NCI-H1930 (cell line): ENCODE data around the gene MYCBPAP.

ENCODE experiments used
- DNase-seq, 2 experiments: peaks; one replicate each; lab custom pipeline; 2025; lab: John Stamatoyannopoulos, UW

Gene MYCBPAP

GRCh38 chr17:50507871-50508572 lies at the start of gene MYCBPAP:
Gene MYCBPAP (plus strand): TSS chr17:50508439. CDS start chr17:50508675, 236 bp downstream.
- peak; percentile 86 to 90 for DNase-seq

- DNase-seq = no peak
Measured at GRCh38 chr17:50458701-50459676, 49.2 kb upstream of the MYCBPAP start.

GRCh38 chr17:50459756-50460155 lies 48.5 kb upstream of the MYCBPAP start:
- DNase-seq = no peak

GRCh38 chr17:50460831-50461526 lies 47.3 kb upstream of the MYCBPAP start:
- DNase-seq = no peak

GRCh38 chr17:50461550-50462132 lies 46.6 kb upstream of the MYCBPAP start:
- no peak for DNase-seq

- DNase-seq = no peak
Measured at GRCh38 chr17:50462446-50462845, 45.8 kb upstream of the MYCBPAP start.

- DNase-seq = no peak
Measured at GRCh38 chr17:50464121-50464520, 44.1 kb upstream of the MYCBPAP start.

GRCh38 chr17:50464736-50465135 lies 43.5 kb upstream of the MYCBPAP start:
- DNase-seq = no peak

- DNase-seq = no peak
Measured at GRCh38 chr17:50465171-50465570, 43.1 kb upstream of the MYCBPAP start.

- DNase-seq = no peak
Measured at GRCh38 chr17:50465635-50466034, 42.6 kb upstream of the MYCBPAP start.

GRCh38 chr17:50466371-50467113 lies 41.7 kb upstream of the MYCBPAP start:
- no peak for DNase-seq

GRCh38 chr17:50467114-50467854 lies 41.0 kb upstream of the MYCBPAP start:
- no peak for DNase-seq

- no peak for DNase-seq
Measured at GRCh38 chr17:50467855-50468303, 40.4 kb upstream of the MYCBPAP start.

- no peak for DNase-seq
Measured at GRCh38 chr17:50468304-50469207, 39.7 kb upstream of the MYCBPAP start, which contains the start of gene CHAD. Gene CHAD (minus strand): TSS chr17:50468880. CDS start chr17:50468813, 67 bp downstream.

- no peak for DNase-seq
Measured at GRCh38 chr17:50469208-50469605, 39.0 kb upstream of the MYCBPAP start.

GRCh38 chr17:50469671-50470305 lies 38.5 kb upstream of the MYCBPAP start:
- DNase-seq = no peak

- no peak for DNase-seq
Measured at GRCh38 chr17:50470426-50470825, 37.8 kb upstream of the MYCBPAP start.

GRCh38 chr17:50471009-50471905 lies 37.0 kb upstream of the MYCBPAP start:
- no peak for DNase-seq
